Activated naive CD4-positive, alpha-beta T cell (primary cell): Measurements from ENCODE around the gene TNFRSF19.
A peak's percentile ranks its signal among the peaks of the same experiment; 100 is the strongest.

Source experiments
- DNase-seq, 4 experiments: peaks; one replicate each; lab custom pipeline; 2025; lab: John Stamatoyannopoulos, UW

Gene TNFRSF19

DNA sequence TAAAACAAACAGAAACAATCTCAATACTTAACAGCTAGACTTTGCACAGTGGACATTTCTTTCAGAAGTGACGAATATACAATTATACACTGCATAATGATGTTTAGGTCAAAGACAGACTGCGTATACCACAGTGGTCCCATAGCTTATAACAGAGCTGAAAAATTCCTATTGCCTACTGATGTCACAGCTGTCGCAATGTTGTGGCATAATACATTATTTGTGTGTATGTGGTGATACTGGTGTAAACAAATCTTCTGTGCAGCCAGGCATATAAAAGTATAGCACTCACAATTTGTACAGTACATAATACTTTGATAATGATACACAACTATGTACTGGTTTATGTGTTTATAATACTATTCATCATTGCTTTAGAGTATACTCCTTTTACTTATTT, 116.7 kb downstream of the TNFRSF19 start:
- DNase-seq: no peak

DNA sequence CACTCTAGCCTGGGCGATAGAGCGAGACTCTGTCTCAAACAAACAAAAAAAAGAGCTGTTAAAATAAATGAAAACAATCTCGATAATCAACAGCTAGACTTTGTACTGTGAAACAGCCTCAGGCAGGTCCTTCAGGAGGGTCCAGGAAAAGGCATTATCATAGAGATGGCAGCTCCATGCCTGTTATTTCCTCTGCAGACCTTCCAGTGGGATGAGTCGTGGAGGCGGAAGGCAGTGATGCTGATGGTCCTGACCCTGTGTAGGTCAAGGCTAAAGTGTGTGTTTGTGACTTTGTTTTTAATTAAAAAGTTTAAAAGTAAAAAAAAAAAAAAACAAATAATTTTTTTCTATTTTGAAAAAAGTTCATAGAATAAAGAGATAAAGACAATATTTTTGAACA, 117.4 kb downstream of the TNFRSF19 start:
- DNase-seq: no peak

DNA sequence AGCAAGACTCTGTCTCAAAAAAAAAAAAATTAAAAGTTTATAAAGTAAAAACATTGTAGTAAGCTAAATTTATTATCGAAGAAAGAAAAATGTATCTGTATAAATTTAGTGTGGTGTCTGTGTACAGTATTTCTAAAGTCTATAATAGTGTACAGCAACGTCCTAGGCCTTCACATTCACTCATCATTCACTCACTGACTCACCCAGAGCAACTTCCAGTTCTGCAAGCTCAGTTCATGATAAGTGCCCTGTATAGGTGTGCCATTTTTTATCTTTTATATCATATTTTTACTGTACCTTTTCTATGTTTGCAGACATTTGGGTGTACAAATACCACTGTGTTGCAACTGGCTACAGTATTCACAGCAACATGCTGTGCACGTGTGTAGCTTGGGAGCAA, 118.1 kb downstream of the TNFRSF19 start:
- no peak for DNase-seq

DNA sequence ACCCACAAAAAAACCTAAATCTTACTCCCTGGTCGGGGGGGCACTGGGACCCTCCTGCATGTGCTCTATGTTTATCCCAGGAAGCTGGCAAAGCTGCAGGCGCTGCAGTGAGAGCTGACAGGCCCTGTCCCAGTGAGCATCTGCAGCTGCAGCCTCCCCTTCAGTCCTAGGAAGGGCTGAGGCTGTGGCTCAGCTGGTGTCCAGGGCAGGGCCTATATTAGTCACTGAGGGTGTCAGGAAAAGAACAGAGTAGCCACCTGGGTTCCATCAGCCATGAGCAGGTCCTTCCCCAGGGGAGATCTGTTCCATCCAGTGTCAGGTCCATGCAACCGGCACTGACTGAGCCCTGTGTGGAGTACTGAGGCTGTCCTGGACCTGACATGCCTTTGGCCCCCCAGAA, 120.5 kb downstream of the TNFRSF19 start:
- DNase-seq: no peak

DNA sequence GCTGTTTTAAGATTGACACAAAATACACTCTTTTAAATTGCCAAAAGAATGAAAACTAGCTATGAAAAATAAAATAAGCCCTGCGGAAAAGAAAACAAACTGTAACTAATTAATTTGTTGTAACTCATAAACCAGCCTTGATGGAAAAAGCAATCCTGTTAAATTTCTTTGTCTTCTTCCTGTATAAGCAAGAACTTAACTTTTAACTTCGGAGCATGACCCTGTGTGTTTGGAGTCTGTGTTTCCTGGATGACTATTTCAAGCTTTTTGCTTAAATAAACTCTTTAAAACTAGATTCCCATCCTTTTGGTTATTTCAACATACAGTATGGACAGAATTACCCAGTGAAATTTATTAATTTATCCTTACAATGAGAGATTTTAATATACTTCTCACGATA, 122.6 kb downstream of the TNFRSF19 start:
- DNase-seq: no peak

DNA sequence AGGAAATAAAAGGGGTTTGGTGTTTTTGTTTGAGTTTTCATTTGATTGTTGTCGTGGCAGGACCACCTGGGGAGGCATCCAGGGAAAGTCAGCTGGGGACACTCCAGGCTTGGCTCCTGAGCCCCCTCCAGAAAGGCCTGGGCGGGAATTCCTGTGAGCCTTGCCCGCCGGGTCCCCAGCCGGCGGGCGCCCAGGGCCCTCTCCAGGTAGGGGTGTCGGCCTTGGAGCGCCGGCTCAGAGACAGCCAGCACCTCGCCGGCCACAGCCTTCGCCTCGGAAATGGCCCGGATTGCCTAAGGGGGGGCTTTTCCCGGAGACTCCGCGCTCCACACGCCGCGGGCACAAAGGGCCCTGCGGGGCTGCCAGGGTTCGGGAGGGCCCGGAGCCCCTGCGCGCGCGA, 125.0 kb downstream of the TNFRSF19 start:
- no peak for DNase-seq

DNA sequence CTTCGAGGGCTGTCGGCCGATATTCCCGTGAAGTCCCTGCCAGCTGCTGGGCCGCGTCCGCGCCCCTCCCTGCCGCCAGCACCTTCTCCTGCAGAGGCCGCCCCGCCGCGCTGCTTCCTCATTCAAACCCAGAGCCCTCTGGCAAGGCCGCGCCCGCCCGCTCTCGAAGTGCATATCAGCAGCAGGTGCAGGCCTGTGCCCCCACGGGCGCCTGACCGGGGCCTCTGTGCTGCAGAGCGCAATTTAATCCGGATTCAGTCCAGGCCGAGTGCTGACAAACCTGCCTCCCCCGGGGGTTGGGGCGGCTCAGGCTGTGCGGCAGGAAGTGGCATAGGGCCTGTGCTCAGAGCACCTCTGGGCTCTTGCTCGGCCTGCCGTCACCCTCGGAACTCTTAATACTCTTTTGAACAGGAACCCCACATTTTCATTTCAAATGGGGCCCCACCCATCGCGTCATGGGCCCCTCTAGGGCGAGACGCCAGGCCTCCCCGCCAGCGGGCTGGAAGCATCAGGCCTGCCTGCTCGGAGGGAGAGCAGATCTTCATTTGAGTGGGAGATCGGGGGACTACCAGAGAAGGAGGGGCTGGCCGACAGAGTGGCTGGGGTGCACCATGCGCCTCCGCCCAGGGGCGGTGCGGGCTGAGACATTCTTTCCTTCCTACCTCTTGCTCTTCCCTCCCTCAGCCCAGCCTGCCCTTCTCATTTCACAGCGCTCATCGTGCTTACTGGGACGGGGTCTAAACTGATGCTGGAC, 125.7 kb downstream of the TNFRSF19 start:
- peak; percentile 7 to 62 (median 34) for DNase-seq

DNA sequence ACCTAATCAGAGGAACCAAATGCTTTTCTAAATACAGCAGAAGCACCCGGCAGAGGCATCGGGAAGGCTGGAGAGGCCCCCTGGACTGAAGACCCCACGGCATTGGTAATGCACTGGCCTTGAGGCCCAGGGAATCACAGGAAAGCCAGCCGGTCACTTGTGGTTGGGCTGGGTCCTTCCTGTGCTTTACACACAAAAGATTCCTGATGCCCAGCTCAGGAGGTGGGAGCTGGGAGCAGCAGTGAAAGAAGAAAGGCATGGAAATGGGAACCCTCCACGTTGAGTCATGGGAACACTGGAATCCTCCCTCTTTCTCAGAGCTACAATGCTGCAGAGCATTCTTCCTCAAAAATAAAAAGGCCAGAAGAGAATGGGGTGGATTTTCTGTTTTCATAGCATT, 126.4 kb downstream of the TNFRSF19 start:
- no peak for DNase-seq

DNA sequence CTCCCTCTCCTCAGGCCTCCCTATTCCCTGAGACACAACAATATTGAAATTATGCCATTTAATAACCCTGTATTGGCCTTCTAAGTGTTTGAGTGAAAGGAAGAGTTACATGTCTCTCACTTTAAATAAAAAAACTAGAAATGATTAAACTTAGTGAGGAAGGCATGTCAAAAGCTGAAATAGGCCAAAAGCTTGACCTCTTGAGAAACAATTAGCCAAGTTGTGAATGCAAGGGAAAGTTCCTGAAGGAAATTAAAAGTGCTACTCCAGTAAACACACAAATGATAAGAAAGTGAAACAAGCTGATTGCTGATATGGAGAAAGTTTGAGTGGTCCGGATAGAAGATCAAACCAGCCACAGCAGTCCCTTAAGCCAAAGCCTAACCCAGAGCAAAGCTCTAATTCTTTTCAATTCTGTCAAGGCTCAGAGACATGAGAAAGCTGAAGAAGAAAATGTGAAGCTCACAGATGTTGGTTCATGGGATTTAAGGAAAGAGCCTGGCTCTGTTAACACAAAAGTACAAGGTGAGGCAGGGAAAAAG, 127.6 kb downstream of the TNFRSF19 start:
- DNase-seq: no peak

DNA sequence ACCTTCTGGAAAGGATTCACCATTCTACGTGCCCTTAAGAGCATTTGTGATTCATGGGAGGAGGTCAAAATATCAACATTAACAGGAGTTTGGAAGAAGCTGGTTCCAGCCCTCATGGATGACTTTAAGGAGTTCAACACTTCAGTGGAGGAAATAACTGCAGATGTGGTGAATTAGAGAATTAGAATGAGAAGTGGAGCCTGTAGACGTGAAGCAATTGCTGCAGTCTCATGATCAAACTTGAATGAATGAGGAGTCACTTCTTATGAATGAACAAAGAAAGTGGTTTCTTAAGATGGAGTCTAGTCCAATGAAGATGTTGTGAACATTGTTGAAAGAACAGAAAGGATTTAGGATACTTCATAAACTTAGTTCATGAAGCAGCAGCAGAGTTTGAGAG, 129.1 kb downstream of the TNFRSF19 start:
- DNase-seq: no peak

DNA sequence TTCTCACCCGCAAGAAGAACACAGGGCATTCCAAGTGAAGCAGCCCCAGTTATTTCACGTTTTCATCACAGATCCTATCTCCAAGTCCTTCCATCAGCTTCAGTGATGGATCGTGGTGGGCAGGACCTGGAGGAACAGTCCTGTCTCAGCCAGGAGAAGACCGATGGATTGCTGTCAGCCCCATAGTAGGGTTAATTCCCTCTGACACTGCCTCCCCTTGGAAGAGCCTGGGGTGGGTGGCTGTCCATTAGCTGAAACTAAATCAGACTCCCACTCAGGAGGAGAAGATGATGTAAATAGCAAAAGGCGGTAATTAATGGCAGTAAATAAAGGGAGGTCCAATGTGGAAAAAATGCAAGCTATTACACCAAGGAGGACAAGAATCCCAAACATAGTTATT, 131.0 kb downstream of the TNFRSF19 start:
- no peak for DNase-seq

DNA sequence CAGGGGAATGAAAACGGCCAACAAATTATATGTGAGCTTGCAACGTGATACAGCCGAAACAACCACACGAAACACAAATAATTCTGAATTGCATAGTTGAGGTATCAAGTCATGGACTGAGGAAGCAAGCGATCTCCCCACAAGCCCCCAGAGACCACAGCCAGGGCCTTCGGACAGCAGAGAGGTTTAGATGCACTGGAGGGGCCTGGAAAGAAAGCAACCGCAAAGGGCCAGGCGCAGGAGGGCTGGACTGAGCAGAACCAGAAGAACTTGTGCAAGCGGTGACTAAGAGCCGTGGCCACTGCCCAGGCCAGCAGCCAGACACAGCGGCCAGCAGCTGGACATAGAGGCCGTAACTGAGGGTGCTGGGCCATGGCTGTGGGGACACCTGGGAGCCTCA, 131.4 kb downstream of the TNFRSF19 start:
- DNase-seq: no peak

DNA sequence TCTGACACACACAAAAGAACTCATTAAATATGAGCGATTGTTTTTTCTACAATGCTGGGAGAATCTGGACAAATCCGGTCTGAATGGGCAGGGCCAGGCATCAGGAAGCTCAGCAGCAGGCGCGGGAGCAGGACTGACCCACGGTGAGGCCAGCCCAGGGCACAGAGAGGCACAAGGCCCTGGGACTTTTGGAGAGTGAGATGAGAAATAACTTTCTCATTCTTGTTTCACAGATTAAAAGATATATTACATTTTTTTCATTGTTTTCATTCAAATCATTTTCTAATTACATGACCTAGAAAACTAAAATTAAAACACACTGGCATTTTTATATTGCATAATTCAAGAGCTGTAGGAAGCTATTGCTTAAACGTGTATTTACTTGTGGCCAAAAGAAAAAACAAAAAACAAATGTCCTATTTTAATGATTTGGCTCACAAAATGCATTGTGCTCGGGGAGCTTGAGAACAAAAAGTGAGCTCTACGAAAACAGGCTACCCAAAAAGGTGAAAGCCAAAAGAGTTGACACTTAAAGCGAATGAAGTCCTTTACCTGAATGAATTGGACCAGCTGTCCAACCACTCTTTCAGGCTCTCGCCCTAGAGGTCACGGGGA, 133.1 kb downstream of the TNFRSF19 start:
- no peak for DNase-seq

DNA sequence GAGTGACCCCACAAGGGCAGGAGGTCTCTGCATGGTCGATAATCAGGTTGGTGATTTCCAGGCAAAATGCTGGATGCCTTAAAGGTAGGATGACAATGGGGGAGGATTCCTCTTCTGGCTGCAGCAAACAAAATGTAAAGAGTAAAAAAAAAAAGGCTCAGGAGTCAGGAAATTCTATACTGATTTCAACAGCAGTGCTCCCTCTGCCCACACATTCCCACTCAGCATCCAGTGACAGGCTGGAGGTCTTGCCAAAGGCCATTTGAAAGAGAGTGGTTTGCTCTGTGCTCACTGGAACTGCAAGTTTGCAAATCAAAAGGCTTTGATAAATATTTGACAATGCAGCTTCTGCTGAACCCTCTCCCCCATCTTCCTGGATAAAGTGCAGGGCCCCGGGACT, 135.4 kb downstream of the TNFRSF19 start:
- no peak for DNase-seq

DNA sequence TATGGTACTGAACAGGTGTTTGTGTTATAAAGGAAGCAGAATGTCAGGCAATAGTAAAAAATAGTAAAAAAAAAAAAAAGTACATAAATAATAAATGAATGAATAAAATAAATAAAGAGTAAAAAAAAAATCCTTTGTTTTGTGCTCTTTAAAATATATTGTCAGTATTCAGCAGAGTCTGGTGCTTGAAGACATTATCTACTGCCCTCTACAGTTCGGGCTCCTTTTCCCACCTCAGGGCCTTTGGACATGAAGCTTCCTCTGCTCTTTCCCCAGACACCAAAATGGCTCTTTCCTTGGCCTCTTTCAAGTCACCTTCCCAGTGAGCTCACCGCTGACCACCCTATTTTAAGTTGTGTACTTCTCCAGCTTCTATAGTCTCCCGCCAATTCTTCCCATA, 137.5 kb downstream of the TNFRSF19 start:
- no peak for DNase-seq

DNA sequence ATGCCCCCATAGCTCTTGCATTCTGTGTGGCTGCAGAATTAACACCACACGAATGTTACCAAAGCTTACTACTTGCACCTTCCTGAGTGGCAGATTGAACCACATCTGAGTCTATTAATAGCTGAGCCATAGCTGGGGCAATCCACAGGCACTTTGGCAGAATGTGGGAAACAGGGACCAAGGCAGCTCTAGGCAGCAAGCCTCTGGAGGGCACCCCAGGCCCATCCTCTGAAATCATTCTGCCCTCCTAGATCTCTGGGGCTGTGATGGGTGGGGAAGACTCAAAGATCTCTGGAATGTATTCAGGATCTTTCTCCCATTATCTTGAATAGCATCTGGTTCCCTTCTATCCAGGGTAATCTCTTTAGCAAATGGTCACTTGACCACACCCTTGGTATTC, 139.3 kb downstream of the TNFRSF19 start:
- no peak for DNase-seq

DNA sequence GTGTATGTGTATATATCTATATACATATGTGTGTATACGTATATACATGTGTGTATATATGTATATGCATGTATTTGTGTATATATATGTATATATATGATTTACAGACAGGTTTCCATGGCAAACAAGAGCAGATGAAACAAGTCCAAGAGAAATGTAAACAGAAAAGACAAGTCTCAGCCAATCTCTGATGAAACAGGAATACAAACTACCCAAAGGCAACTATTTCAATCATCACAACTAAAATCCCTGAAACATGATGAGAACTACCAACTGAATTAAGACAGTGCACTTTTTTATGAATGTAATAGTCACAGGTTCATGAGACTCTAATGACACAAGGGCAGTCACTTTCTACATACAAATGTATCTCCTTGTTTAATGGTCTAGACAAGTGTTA, 140.2 kb downstream of the TNFRSF19 start:
- no peak for DNase-seq

DNA sequence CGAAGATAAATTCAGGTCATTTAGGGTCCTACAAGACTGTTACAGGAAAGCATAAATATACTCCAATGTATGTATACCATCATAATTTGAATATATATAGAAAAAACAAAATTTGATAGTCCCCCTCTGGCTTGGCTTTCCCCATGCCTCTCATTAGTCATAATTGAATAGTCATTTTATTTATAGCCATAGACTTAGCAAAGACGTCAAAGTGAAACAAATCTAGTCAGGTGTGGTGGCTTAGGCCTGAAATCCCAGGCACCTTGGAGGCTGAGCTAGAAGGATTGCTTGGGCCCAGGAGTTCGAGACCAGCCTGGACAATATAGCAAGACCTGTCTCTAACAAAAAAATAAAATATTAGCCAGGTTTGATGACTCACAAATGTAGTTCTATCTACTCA, 141.1 kb downstream of the TNFRSF19 start:
- DNase-seq: no peak

DNA sequence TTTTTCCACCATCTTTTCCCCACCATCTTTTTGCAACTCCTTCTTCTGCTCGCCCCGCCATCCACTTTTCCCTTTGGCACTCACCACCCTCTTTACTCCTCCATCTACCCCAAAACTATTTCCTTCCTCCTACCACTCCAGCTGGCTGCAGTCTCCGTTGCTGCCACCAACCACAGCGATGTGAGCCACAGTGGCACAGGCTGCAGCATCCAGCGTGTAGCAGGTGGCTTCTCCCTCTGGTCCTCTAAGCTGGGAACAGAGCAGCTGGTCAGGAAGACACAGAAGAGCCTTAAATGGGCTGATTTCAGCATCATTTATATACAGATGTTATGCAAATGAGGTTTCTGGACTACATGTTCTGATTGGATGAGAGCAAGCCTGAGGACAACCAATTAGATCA, 144.5 kb downstream of the TNFRSF19 start:
- DNase-seq: no peak

DNA sequence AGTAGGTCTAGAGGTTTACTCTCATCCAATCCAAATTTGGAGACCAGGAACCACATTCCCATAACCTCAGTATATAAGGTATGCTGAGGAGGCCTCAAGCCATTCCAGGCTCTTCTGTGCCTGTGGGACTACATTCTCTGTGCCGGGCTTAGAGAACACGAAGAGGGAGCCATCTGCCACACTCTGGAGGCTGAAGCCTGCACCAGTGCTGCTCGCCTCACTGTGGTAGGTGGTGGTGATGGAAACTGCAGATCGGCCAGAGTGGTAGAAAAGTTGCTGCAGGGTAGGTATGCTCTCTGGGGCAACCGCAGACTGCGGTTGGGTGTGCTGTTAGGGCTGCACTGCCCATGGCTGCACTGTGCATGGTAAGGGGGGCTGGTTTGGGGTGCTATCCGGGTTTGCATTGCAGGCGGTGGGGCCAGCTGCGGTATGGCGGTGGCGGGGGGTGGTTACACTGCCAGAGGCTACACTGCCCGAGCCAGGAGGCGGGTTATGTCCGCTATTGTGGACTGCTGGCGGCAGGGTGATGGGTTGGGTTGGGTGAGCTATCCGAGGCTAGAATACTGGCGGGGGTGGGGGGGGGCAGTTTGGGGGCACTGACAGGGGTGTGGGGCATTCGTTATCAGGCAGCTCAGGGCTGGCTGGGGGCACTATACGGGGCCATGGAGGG, 145.0 kb downstream of the TNFRSF19 start:
- DNase-seq: no peak

DNA sequence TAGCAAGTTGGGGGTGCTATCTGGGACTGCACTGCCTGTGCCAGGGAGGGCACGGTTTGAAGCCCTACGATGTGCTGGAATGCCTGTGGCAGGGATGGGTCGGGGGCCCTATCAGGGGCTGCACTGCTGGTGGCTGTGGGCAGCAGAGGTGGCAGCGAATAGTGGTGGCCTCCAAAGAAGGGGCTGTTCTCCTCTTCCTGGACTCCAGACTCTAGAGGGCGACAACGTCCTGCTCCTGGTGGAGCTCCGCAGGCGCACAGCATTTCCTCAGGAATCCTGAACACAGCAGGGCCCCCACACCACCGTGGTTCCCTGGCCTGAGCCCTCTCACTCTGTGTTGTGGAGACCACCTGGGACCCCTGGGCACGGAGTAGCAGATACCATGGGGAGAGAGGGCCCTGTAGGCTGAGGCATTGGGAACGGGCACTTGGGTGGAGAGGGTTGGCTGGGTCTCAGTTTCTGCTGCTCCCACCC, 145.6 kb downstream of the TNFRSF19 start:
- DNase-seq: no peak

DNA sequence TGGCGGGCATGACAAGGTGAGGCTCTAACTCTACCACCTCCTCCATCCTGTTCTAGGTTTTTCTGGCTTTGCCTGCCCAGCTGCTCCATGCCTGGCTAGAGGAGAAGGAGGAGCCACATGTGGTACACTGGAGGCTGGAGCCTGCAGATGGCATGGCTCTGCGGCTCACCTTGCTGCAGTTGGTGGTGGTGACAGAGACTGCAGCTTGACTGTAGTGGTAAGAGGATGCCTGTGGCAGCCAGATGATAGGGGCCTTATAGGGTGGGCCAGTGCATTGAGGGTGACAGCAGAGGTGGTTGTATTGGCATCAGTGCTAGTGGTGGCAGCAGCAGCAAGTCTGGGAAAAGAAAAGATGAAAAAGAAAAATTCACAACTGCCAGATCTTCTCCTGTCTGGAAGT, 146.2 kb downstream of the TNFRSF19 start:
- no peak for DNase-seq

DNA sequence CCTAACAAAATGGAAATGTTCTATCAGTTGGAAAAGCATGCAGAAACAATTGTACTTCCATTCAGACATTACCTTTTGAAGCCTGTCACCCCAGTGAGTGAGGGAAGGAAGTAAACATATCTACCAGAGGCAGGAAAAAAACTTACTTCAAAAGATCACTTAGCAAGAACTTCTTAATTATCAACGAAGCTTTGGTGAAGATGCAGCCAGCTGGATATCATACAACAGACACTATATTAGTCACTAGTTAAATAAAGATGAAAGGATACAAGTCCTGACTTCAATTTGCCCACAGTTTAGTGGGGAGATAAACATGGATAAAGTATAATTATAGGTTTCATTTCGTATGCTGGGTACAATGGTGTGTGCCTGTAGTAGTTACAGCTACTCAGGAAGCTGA, 148.8 kb downstream of the TNFRSF19 start:
- no peak for DNase-seq
